NCI-H82 treated with DMSO at 0.1 percent for 48 hours (cell line): ENCODE measurements around the gene LSM14A.
"Not testable (repeated sequence)": the region's sequence is repeated elsewhere in the genome, so short reads cannot be mapped to it uniquely, and the experiment has no call there.

Experiments used
- DNase-seq: peaks from one replicate; lab custom pipeline; 2025; ENCODE audit not compliant: unreplicated experiment; lab: John Stamatoyannopoulos, UW

Gene LSM14A

GRCh38 chr19:34228762-34229161 is 56.5 kb downstream of the LSM14A start:
- no peak for DNase-seq

- no peak for DNase-seq
These were observed 57.4 kb downstream of the LSM14A start for GRCh38 chr19:34229721-34230120.

- DNase-seq, result no peak
These were observed 58.5 kb downstream of the LSM14A start for GRCh38 chr19:34230820-34231219.

- no peak for DNase-seq
These were observed 59.1 kb downstream of the LSM14A start for GRCh38 chr19:34231439-34231838.

- peak; percentile 77 for DNase-seq
These were observed 60.5 kb downstream of the LSM14A start for GRCh38 chr19:34232566-34233481.

- DNase-seq, result no peak
These were observed 63.2 kb downstream of the LSM14A start for GRCh38 chr19:34235425-34235940.

GRCh38 chr19:34236035-34236987 is 64.0 kb downstream of the LSM14A start:
- DNase-seq, result no peak

GRCh38 chr19:34237283-34237682 is 65.0 kb downstream of the LSM14A start:
- no peak for DNase-seq

- no peak for DNase-seq
These were observed 65.6 kb downstream of the LSM14A start for GRCh38 chr19:34237939-34238338.

- DNase-seq, result peak; percentile 28
These were observed 69.4 kb downstream of the LSM14A start for GRCh38 chr19:34241513-34242337.

GRCh38 chr19:34243138-34243875 is 71.0 kb downstream of the LSM14A start:
- DNase-seq, result not testable (repeated sequence)

- no peak for DNase-seq
These were observed 71.7 kb downstream of the LSM14A start for GRCh38 chr19:34243876-34244578.

GRCh38 chr19:34244611-34245299 is 72.5 kb downstream of the LSM14A start:
- no peak for DNase-seq

GRCh38 chr19:34246340-34246739 is 74.0 kb downstream of the LSM14A start:
- no peak for DNase-seq

GRCh38 chr19:34248941-34249340 is 76.6 kb downstream of the LSM14A start:
- no peak for DNase-seq

GRCh38 chr19:34253167-34253566 is 80.9 kb downstream of the LSM14A start:
- DNase-seq, result not testable (repeated sequence)

- not testable (repeated sequence) for DNase-seq
These were observed 81.4 kb downstream of the LSM14A start for GRCh38 chr19:34253681-34254045.

- peak; percentile 21 for DNase-seq
These were observed 81.9 kb downstream of the LSM14A start, which contains the start of gene GARRE1 for GRCh38 chr19:34254046-34254697. GARRE1 (plus strand) TSS chr19:34254554; CDS start chr19:34300474, 45,920 bp downstream.
